HG02588 (cell line): ENCODE measurements around the gene KIF16B.

Source experiments
- ATAC-seq: cut with Tn5 transposase; IDR thresholded peaks from one replicate; pipeline ENCODE4 v1.9.1; 2021; ENCODE audit warnings: mild to moderate bottlenecking, moderate library complexity; ENCODE audit not compliant: unreplicated experiment

Gene KIF16B

GRCh38 chr20:16483024-16483423 lies 90.2 kb downstream of the KIF16B start:
- ATAC-seq, result no peak

- ATAC-seq, result no peak
Measured at GRCh38 chr20:16481977-16482376, 91.3 kb downstream of the KIF16B start.

- ATAC-seq, result no peak
Measured at GRCh38 chr20:16479666-16480065, 93.6 kb downstream of the KIF16B start.

GRCh38 chr20:16477632-16478031 lies 95.6 kb downstream of the KIF16B start:
- no peak for ATAC-seq

GRCh38 chr20:16476032-16476431 lies 97.2 kb downstream of the KIF16B start:
- no peak for ATAC-seq

GRCh38 chr20:16475225-16475624 lies 98.0 kb downstream of the KIF16B start:
- ATAC-seq, result no peak

GRCh38 chr20:16474363-16474762 lies 98.9 kb downstream of the KIF16B start:
- no peak for ATAC-seq

GRCh38 chr20:16472045-16472872 lies 101.0 kb downstream of the KIF16B start:
- no peak for ATAC-seq

- ATAC-seq, result no peak
Measured at GRCh38 chr20:16469395-16469905, 103.8 kb downstream of the KIF16B start.

- no peak for ATAC-seq
Measured at GRCh38 chr20:16462711-16463110, 110.5 kb downstream of the KIF16B start.

- no peak for ATAC-seq
Measured at GRCh38 chr20:16459019-16459700, 114.1 kb downstream of the KIF16B start.

GRCh38 chr20:16457514-16457913 lies 115.7 kb downstream of the KIF16B start:
- ATAC-seq, result no peak

GRCh38 chr20:16455324-16455723 lies 117.9 kb downstream of the KIF16B start:
- ATAC-seq, result no peak

- no peak for ATAC-seq
Measured at GRCh38 chr20:16451982-16452381, 121.3 kb downstream of the KIF16B start.

- ATAC-seq, result no peak
Measured at GRCh38 chr20:16451001-16451400, 122.2 kb downstream of the KIF16B start.

- ATAC-seq, result no peak
Measured at GRCh38 chr20:16446991-16447390, 126.3 kb downstream of the KIF16B start.

GRCh38 chr20:16446246-16446645 lies 127.0 kb downstream of the KIF16B start:
- no peak for ATAC-seq

- ATAC-seq, result no peak
Measured at GRCh38 chr20:16445482-16445881, 127.8 kb downstream of the KIF16B start.

GRCh38 chr20:16444057-16444777 lies 129.0 kb downstream of the KIF16B start:
- ATAC-seq, result no peak

GRCh38 chr20:16441546-16442164 lies 131.6 kb downstream of the KIF16B start:
- no peak for ATAC-seq

- ATAC-seq, result no peak
Measured at GRCh38 chr20:16440686-16441085, 132.6 kb downstream of the KIF16B start.
